PFSK-1 (cell line): ENCODE results near the gene ETV2.

Source experiments
- FOXP2 ChIP-seq: optimal IDR thresholded peaks from 2 replicates; pipeline ENCODE3; 2011; ENCODE audit warnings: borderline replicate concordance, control low read depth, inconsistent platforms; ENCODE audit not compliant: insufficient read depth; ENCODE audit errors: extremely low read length, extremely low read depth
- POLR2AphosphoS5 ChIP-seq: IDR thresholded peaks from 2 replicates; pipeline ENCODE4 v1.6.1; 2012; ENCODE audit warnings: low read depth, mild to moderate bottlenecking, control low read depth, low read length, moderate library complexity
- SIN3A ChIP-seq: IDR thresholded peaks from 2 replicates; pipeline ENCODE4 v1.6.1; 2012; ENCODE audit warnings: mild to moderate bottlenecking, low read length, moderate library complexity, borderline replicate concordance; ENCODE audit not compliant: insufficient read depth
- TF ChIP-seq, protein P1 (sequence below), 2 experiments: IDR thresholded peaks; 2 replicates each; pipeline versions ENCODE4 v1.6.1 to v1.8.0; 2011 to 2012; ENCODE audit warnings: low read depth in 2 of 2, low read length in 2 of 2, control low read depth in 1 of 2, inconsistent platforms in 1 of 2, mild to moderate bottlenecking in 1 of 2, moderate library complexity in 1 of 2; ENCODE audit not compliant: insufficient read depth in 1 of 2

DNA sequence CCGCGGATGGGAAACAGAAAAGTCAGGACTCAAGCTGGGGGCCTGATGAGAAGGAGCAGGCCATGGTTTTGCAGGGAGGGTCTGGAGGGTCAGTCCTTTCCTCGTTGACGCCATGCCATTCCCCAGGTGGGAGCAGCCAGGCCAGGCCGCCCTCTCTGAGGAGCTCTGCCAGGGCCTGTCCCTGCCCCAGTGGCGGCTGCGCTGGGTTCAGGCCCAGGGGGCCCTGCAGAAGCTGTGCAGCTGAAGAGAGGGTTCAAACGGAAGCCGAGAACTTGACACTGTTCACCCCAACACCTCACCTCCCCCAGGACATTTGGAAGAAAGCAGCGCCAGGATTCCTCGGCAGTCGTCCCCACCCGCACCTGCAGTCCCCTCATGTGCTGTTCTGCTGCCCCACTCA, 18.8 kb upstream of the ETV2 start:
- TF ChIP-seq POLR2AphosphoS5, result no peak
- no peak for TF ChIP-seq SIN3A
- TF ChIP-seq FOXP2, result no peak
- TF ChIP-seq, protein P1, sequence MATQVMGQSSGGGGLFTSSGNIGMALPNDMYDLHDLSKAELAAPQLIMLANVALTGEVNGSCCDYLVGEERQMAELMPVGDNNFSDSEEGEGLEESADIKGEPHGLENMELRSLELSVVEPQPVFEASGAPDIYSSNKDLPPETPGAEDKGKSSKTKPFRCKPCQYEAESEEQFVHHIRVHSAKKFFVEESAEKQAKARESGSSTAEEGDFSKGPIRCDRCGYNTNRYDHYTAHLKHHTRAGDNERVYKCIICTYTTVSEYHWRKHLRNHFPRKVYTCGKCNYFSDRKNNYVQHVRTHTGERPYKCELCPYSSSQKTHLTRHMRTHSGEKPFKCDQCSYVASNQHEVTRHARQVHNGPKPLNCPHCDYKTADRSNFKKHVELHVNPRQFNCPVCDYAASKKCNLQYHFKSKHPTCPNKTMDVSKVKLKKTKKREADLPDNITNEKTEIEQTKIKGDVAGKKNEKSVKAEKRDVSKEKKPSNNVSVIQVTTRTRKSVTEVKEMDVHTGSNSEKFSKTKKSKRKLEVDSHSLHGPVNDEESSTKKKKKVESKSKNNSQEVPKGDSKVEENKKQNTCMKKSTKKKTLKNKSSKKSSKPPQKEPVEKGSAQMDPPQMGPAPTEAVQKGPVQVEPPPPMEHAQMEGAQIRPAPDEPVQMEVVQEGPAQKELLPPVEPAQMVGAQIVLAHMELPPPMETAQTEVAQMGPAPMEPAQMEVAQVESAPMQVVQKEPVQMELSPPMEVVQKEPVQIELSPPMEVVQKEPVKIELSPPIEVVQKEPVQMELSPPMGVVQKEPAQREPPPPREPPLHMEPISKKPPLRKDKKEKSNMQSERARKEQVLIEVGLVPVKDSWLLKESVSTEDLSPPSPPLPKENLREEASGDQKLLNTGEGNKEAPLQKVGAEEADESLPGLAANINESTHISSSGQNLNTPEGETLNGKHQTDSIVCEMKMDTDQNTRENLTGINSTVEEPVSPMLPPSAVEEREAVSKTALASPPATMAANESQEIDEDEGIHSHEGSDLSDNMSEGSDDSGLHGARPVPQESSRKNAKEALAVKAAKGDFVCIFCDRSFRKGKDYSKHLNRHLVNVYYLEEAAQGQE (IDR thresholded peaks at IDR 0.05; ENCODE audit: insufficient read depth in 1 of 2, low read depth in 2 of 2, low read length in 2 of 2), result no peak
